ENCODE measurements around the gene SCUBE1. TPM values are rescaled to one million over a fixed set of nuclear protein-coding genes. Genes with fewer than 3 reads are reported as not detected.

Gene SCUBE1
- total and polyA plus RNA-seq, 2 experiments from 2014 or later, result 2.1 to 2.2 TPM

DNA sequence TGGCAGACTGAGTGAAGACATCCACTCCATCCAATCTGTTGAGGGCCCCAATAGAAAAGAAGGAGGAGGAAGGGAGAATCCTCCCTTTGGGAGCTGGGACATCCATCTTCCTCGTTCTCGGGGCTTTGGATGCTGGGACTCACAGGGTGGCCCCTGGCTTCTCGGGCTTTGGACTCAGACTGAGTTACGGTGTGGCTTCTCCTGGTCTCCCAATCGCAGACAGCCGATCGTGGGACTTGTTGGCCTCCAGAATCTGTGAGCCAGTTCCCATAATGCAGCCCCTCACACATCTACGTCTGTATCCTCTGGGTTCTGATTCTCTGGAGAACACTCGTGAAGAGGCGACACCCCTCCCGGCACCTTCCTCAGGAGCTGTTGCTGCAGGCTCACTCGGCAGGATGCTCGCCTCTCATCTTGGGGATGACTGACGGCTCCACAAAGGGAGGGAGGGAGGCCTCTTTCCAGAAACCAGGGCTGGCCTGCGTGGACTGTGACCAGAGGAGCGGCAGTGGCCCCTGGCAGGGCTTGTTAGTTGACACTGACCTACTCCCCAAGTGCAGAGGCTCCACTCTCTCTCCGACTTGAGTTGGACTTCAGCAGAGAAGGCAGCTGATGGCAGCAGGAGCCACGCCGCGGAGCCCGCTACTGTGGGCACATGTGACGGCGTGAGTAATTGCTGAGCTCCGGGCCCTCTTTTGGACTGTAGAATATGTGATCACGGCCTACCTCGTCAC, 141.5 kb downstream of the SCUBE1 start:
- Histone ChIP-seq H4K20me1 (ENCODE audit: insufficient read depth, poor library complexity, severe bottlenecking) (no peaks in the 10 kb centered on the region), H3K79me2 (no peaks in the 10 kb centered on the region), H3K36me3 (replicated peaks; ENCODE audit: insufficient read depth, low read depth) (no peaks in the 10 kb centered on the region), H3K4me2 (no peak overlapping the region), H2AFZ (no peak overlapping the region), H3K4me1 (ENCODE audit: insufficient read depth) (no peaks in the 10 kb centered on the region), H3K27me3 (no peaks in the 10 kb centered on the region), H3K27ac (no peak overlapping the region), H3K9me2 (replicated peaks; ENCODE audit: insufficient read depth) (no peaks in the 10 kb centered on the region), H3K4me3 (no peak overlapping the region), H3K9me3 (ENCODE audit: low read depth) (no peaks in the 10 kb centered on the region)
- DNase-seq (ENCODE audit: low spot score), result no peak
- TF ChIP-seq EZH2 (IDR thresholded peaks at IDR 0.05; ENCODE audit: borderline replicate concordance), result no peak
- TF ChIP-seq, protein P1, sequence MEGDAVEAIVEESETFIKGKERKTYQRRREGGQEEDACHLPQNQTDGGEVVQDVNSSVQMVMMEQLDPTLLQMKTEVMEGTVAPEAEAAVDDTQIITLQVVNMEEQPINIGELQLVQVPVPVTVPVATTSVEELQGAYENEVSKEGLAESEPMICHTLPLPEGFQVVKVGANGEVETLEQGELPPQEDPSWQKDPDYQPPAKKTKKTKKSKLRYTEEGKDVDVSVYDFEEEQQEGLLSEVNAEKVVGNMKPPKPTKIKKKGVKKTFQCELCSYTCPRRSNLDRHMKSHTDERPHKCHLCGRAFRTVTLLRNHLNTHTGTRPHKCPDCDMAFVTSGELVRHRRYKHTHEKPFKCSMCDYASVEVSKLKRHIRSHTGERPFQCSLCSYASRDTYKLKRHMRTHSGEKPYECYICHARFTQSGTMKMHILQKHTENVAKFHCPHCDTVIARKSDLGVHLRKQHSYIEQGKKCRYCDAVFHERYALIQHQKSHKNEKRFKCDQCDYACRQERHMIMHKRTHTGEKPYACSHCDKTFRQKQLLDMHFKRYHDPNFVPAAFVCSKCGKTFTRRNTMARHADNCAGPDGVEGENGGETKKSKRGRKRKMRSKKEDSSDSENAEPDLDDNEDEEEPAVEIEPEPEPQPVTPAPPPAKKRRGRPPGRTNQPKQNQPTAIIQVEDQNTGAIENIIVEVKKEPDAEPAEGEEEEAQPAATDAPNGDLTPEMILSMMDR (IDR thresholded peaks at IDR 0.05; ENCODE audit: poor library complexity), result no peak
- no peak for TF ChIP-seq EZH2phosphoT487 (IDR thresholded peaks at IDR 0.05; ENCODE audit: low read depth, severe bottlenecking, unreplicated experiment)
- WGBS (ENCODE audit: low lambda C conversion rate, missing lambda C conversion rate), result 95% methylated on average over 26 of the region's 26 CpGs

DNA sequence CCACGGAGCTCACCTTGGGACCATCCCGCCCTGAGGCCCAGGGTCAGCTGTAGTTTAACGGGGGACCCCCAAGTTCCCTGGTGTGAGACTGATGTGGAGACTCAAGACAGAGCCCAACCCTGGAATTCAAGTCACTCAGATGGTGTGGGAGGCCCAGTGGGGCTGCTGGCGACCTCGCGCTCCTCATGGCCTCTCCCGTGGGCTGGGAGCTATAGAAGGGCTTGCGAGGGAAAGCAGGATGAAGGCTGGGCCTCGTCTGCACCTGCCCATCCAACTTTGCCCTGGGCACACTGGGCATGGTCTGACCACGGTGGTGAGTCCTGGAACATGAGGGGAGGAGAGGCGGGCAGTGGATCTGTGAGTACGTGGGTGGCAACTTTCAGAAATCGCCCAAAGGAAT, 142.6 kb downstream of the SCUBE1 start:
- no peak overlapping the region for H3K4me2 ChIP-seq
- H2AFZ ChIP-seq, result no peak overlapping the region
- H3K9me2 ChIP-seq (replicated peaks; ENCODE audit: insufficient read depth), result no peaks in the 10 kb centered on the region
- TF ChIP-seq EZH2 (IDR thresholded peaks at IDR 0.05; ENCODE audit: borderline replicate concordance) (no peak), EZH2phosphoT487 (IDR thresholded peaks at IDR 0.05; ENCODE audit: low read depth, severe bottlenecking, unreplicated experiment) (no peak)
- TF ChIP-seq, protein P1 (IDR thresholded peaks at IDR 0.05; ENCODE audit: poor library complexity), result no peak
- H3K4me3 ChIP-seq, result no peak overlapping the region
- no peaks in the 10 kb centered on the region for H3K79me2 ChIP-seq
- H3K27ac ChIP-seq, result no peak overlapping the region
- H3K4me1 ChIP-seq (ENCODE audit: insufficient read depth), result no peaks in the 10 kb centered on the region
- H3K36me3 ChIP-seq (replicated peaks; ENCODE audit: insufficient read depth, low read depth), result no peaks in the 10 kb centered on the region
- 92% methylated on average over 13 of the region's 13 CpGs for WGBS (ENCODE audit: low lambda C conversion rate, missing lambda C conversion rate)
- DNase-seq (ENCODE audit: low spot score), result no peak
- no peaks in the 10 kb centered on the region for H3K9me3 ChIP-seq (ENCODE audit: low read depth)
- no peaks in the 10 kb centered on the region for H4K20me1 ChIP-seq (ENCODE audit: insufficient read depth, poor library complexity, severe bottlenecking)
- H3K27me3 ChIP-seq, result no peaks in the 10 kb centered on the region

DNA sequence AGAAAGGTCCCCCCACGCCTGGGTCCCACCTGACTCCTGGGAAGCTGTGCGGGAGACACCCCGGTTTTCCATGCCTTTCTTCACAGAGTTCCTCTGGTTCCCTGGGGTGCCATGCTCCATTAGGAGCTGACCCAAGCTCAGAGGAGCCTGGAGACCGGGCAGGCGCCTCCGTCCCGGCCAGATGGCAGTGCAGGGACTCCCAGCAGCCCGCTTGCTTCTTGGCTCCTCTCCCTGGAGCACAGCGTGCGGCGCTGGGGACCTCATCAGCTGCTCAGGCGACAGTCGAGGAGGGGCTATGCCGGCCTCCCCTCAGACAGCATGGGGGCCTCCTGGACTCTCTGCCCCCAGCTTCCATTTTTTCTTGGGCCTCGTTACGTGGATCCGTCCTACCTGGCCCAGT, 143.1 kb downstream of the SCUBE1 start:
- no peak overlapping the region for H3K4me3 ChIP-seq
- no peaks in the 10 kb centered on the region for H3K79me2 ChIP-seq
- no peaks in the 10 kb centered on the region for H3K4me1 ChIP-seq (ENCODE audit: insufficient read depth)
- no peaks in the 10 kb centered on the region for H3K9me3 ChIP-seq (ENCODE audit: low read depth)
- H3K27ac ChIP-seq, result no peak overlapping the region
- H2AFZ ChIP-seq, result no peak overlapping the region
- no peaks in the 10 kb centered on the region for H3K36me3 ChIP-seq (replicated peaks; ENCODE audit: insufficient read depth, low read depth)
- no peaks in the 10 kb centered on the region for H3K9me2 ChIP-seq (replicated peaks; ENCODE audit: insufficient read depth)
- WGBS (ENCODE audit: low lambda C conversion rate, missing lambda C conversion rate), result 89% methylated on average over 16 of the region's 17 CpGs
- no peak for DNase-seq (ENCODE audit: low spot score)
- no peak overlapping the region for H3K4me2 ChIP-seq
- no peaks in the 10 kb centered on the region for H3K27me3 ChIP-seq
- no peaks in the 10 kb centered on the region for H4K20me1 ChIP-seq (ENCODE audit: insufficient read depth, poor library complexity, severe bottlenecking)
- TF ChIP-seq, protein P1 (IDR thresholded peaks at IDR 0.05; ENCODE audit: poor library complexity), result no peak
- no peak for TF ChIP-seq EZH2 (IDR thresholded peaks at IDR 0.05; ENCODE audit: borderline replicate concordance)
- no peak for TF ChIP-seq EZH2phosphoT487 (IDR thresholded peaks at IDR 0.05; ENCODE audit: low read depth, severe bottlenecking, unreplicated experiment)
